HG02973 (cell line): Measurements from ENCODE around the gene TSPAN9.
A peak's percentile ranks its signal among the peaks of the same experiment; 100 is the strongest.
"Not testable (repeated sequence)": the region's sequence is repeated elsewhere in the genome, so short reads cannot be mapped to it uniquely, and the experiment has no call there.

Experiments
- ATAC-seq: cut with Tn5 transposase; IDR thresholded peaks from one replicate; pipeline ENCODE4 v1.9.1; 2021; ENCODE audit warnings: moderate library complexity; ENCODE audit not compliant: unreplicated experiment

The TSPAN9 gene

GRCh38 chr12:3043406-3043805 lies 33.8 kb upstream of the TSPAN9 start:
- ATAC-seq, result no peak

DNA sequence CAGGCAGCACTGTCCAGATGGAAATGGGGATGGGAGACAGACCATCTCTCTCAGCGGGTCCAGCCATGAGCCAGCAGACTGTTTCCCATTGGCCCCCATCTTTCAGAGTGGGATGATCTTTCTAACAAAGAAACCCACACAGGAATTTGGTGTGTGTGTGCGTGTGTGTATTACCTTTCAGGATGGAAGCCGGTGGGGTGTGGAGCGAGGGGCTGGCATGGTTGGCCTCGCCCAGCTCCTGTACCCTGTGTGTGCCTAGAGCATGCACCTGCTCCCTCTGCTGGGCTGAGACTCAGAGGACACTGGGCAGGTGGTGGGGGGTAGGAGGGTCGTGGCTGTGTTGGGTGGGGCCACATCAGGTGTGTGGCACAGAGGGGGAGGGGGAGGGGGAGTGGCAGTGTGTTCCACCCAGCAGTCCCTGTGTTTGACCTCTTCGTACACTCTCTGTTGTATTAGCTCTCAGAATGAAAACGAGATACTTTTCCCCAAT lies 33.0 kb upstream of the TSPAN9 start:
- no peak for ATAC-seq

- ATAC-seq, result no peak
Observed at GRCh38 chr12:3045494-3045893, 31.7 kb upstream of the TSPAN9 start.

- no peak for ATAC-seq
Observed at GRCh38 chr12:3045989-3046388, 31.2 kb upstream of the TSPAN9 start.

- no peak for ATAC-seq
Observed at GRCh38 chr12:3046441-3047200, 30.6 kb upstream of the TSPAN9 start.

DNA sequence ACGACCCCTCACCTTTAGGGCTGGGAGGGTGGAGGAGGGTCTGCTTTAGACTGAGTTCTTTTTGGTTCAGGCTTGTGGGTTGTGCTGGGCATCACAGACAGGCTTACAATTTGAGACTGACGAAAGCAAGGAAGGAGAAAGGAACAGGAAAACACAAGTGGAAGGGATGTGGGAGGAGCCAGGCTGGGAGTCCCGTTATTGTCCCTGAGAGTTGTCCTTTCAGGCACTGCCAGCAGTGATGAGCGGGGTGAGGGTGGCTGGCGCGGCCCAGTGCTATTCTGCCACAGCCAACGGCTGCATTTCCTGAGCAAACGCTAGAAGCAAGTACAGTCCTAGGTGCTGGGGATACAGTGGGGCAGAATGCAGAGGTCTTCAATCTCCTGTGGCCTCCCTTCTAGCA lies 29.2 kb upstream of the TSPAN9 start:
- ATAC-seq, result no peak

- no peak for ATAC-seq
Observed at GRCh38 chr12:3048540-3048939, 28.6 kb upstream of the TSPAN9 start.

DNA sequence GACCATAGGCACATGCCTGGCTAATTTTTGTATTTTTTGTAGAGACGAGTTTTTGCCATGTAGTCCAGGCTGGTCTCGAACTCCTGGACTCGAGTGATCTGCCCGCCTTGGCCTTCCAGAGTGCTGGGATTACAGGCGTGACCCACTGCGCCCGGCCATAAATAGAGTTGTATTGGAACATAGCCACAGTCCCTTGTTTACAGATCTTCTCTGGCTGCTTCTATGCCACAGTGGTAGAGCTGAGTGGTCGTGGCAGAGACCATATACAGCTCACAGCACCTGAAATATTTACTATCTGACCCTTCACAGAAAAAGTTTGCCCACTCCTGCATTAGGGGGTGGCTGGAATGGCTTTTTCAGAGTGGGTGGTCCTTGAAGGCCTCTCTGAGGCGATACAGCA lies 28.0 kb upstream of the TSPAN9 start:
- no peak for ATAC-seq

- ATAC-seq, result no peak
Observed at GRCh38 chr12:3049611-3050249, 27.4 kb upstream of the TSPAN9 start.

DNA sequence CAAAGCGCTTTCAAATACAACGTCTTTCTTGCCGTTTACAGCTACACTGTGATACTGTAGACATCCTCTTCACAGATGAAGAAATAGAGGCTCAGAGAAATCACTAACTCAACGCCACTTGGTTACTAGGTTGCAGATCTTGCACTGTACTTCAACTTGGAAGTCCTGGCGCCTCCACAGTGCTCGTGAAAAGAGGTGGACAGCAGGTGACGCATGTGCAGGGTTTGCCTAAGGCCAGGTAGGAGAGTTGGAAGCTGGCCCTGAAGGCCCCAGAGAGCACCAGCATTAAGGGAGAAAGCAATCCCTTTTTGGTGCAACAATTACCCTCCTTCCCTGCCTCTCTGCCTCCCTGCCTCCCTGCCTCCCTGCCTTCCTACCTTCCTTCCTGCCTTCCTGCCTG lies 22.8 kb upstream of the TSPAN9 start:
- ATAC-seq, result no peak

DNA sequence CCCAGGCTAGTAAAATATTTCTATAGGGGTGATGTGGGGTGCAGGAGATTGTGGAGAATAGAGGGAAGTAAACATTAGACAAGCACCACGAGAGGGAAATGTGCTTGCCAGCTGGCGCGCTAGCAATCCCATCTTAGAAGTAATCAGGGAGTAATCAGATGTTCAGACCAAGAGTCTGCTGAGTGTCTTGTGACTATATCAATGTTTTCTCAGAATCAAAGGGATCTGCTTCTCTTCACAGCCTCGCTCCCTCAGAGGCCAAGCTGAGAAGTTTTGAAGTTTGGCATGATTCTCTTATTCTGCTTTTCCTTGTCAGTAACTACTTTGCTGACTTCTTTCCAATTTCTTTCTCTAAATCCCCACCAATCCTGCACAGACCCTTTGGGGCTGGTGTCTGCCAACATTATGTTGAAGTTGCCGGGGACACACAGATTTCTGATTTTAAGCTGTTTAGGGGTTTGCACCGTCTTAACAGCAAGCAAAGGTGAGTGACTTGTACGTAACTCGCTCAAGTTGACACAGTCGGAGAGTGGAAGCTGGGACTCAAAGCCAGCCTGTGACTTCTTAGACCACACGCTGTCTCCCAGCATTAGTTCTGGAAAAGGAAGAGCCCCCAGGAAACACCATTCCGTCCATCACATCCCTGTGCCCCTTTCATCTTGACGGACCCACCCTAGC lies 22.0 kb upstream of the TSPAN9 start:
- ATAC-seq, result no peak

DNA sequence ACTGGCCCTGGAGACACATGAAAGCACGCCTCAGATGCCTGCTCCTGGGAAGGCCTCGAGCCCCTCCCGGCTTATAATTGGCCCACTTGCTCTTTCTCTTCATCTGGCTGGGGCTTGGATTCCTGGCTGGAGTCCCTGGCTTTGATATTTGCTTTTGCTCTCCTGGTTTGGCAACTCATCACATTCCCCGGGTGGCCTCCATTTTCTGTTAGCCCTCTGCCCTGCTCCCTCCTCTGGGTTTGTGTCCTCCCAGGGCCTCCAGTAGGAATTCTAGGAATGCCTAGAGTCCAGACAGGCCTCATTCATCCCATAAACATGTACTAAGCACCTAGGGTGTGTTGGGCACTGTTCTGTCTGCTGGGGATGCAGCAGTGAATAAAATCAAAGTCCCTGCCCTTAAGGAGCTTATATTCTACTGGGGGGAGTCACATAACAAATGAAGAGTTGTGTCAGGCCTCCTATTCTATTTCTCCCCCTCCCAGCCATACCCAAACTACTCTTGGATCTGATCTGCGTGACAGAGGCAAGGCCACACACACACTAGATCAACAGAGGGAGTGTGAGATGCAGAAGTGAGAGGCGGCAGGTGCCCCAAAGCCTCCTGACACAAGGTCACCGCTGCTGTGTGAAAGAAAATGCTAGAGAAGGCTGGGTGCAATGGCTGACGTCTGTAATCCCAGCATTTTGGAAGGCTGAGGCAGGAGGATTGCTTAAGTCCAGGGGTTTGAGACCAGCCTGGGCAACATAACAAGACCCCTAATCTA lies 21.3 kb upstream of the TSPAN9 start:
- ATAC-seq, result no peak

DNA sequence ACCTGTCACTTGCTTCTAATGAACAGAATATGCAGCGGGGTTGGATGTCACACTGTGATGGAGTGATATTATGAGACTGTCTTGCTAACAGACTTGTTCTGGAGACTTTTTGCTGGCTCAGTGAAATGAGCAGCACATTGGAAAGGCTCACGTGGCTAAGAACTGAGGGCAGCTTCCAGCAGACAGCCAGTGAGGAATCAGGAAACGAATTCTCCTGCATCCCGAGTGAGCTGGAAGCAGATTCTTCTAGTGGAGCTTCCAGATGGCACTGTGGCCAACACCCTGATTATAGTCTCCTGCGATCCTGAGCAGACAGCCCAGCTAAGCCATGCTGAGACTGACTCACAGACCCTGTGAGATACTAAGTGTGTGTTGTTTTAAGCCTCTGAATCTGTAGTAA lies 16.1 kb upstream of the TSPAN9 start:
- no peak for ATAC-seq

DNA sequence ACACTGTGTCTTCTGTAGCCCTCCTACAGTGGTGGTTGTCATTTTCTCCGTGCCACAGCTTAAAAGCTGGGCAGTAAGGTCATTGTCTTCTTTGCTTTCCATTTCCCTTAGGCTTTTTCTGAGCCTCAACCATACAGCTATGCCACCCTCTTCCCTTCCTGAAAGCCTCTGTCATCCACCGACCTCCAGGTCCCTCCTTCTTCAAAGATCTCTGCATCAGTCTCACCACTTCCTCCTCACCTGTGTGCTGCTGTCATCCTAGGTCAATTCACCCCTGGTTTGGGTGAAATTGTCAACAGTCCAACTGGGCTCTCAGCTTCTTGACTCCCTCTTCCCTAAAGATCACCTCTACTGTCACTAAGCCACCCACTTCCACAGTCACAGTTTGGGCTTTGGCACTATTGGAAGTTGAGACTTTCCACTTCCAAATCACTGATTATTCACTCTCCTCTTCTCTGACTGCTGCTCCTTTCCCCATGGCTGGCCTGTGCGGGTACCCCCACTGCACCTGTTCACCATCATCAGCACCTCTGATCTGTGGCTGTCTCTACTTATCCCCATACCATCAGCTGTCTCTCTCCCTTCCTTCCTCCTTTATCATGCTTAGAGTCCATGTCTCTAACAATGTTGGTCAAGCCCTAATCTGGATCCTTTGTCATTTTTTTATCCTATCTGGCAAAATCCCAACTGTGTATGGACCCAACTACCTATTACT lies 15.5 kb upstream of the TSPAN9 start:
- no peak for ATAC-seq

DNA sequence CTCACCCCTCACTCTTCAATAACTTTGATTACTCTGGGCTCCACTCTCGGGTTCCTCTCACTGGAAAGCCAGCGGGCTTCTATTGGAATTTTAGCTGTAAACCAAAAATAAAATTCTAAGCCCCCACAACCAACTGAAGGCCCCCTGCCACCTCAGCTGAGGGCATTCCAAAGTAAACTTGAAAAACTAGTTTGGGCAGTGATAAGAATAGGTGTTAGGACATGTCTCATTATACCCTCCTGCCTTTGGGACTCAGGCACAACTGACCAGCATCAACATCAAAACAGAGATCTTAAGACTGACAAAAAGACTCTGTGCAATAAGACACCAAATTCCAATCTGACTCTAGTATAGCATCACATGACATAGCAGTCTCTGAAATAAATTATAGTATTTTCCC lies 11.9 kb upstream of the TSPAN9 start:
- no peak for ATAC-seq

- not testable (repeated sequence) for ATAC-seq
Observed at GRCh38 chr12:3065846-3066245, 11.3 kb upstream of the TSPAN9 start.

DNA sequence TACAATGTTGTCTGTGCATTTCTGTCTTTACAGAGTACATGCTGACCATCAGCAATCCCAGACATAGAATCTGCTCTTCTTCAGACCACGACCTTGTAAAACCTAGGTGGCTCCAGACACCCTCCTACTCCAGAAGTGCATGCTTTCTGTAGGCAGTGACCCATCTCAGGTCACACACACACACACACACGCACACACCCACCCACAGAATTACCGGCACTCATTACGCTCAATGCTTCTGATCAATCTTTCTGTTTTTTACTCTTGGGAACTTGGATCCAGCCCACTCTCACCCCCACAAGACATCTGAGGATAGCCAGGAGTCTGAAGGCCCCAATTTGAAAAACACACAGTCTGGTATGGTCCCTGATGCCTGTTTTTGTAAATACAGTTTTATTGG lies 7.5 kb upstream of the TSPAN9 start:
- ATAC-seq, result no peak

DNA sequence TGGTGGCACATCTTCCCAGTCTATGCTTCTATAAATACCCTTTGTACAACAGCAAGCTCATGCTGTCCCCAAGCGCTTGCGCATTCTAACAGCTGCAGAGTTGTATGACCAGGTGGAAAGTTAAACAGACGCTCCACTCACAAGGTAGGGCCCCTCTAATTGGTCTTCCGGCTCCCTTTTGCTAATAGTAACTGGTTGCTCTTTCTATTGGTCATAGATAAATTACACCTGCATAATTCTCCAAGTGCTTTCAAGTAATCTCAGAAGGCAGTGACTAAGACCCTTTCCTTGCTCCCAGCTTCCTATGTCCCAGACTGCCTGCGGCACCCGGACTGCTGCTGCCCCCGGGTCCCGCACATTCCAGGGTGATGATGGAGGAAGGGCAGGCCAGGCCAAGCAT lies 6.1 kb upstream of the TSPAN9 start:
- ATAC-seq, result no peak

DNA sequence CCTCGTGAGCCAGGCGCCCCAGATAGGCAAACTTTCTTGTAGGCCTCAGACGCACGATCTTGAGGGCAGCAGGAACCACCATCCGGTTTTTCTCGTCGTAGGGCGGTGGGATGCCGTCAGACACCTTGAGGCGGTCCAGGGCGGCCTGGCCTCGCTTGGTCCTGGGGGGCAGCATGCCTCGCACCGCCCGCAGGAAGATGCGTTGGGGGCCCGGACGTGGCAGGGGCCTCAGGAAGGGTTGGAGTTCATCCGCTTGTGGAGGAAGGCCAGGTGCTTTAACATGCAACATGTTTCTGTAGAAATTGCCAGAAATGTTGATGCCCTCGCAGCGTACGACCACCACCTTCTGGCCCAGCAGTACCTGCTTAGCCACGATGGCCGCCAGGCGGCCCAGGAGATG lies 5.5 kb upstream of the TSPAN9 start:
- no peak for ATAC-seq

- ATAC-seq, result peak; percentile 48
Observed at GRCh38 chr12:3073438-3074250, 3.5 kb upstream of the TSPAN9 start.
